Measurements from ENCODE around the gene DIAPH2.

Gene DIAPH2

DNA sequence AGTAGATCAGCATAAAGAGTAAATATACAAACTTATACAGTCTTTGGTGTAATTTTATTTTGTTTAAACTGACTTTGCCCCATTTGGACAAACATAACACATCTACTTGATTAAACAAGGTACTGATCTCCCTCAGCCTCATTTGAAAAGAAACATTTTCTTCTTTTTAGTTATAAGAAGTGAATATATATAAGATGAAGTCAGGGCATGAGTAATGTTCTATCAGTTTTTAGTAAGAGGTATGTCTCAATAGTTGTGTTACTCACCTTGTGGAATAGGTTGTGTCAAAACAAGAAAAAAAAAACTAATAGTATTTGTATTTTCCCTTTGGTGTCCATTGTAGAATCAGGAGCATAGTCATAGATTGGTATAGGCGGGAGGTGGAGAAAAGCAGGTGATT lies 526.4 kb downstream of the DIAPH2 start:
- DNase-seq: no peak

DNA sequence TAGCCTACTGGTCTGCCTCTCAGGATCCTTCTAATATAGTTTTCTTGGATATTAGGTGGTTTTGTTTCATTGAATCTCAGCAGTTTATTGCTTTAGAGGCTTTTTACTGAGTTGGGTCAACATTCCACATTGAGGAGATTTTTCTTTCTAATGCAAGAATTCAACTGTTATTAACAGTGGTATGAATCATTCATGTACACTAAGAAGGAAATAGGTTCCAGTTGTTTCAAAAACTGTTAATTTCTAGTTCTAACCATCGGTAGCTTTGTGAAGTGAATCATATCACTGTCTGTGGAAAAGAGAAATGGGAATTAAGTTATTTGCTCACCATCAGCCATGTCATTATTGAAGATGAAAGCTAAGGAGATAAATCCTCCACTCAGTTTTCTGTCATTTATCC lies 530.5 kb downstream of the DIAPH2 start:
- no peak for DNase-seq

DNA sequence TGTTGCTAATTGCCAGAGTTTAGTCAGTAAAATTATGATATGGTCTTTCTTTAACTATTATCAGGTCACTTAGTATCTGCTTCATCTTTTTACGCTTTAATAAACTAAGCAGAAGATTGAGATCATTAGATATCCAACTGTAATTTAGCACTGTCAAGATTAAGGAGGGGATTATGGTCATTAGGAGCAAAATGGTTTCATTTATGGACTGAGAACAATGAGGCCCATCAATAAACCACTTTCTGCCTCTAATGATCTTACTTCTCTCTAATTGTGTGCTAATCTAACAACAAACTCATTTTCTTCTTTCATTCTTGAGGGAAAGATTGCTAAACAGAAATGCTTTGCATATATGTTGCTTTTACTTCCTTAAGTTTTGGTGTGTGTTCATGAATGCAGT lies 539.5 kb downstream of the DIAPH2 start:
- DNase-seq: no peak

DNA sequence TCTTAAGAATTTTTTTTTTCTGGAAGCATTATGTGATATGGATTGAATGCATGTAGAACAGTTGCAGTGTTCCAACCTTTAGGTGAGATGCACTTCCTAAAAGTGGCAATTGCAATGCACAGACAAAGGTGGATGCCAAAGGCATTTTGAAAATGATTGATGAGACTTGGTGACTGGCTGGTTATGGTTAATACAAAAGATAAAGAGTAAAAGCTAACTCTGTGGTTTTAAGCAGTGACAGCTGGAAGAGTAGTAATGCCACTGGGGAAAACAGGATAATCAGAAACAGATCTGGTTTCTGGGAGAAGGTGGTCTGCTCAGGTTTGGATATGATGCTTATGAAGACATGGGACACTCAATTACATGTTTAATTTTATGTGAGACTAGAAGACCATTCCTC lies 544.7 kb downstream of the DIAPH2 start:
- DNase-seq: no peak

DNA sequence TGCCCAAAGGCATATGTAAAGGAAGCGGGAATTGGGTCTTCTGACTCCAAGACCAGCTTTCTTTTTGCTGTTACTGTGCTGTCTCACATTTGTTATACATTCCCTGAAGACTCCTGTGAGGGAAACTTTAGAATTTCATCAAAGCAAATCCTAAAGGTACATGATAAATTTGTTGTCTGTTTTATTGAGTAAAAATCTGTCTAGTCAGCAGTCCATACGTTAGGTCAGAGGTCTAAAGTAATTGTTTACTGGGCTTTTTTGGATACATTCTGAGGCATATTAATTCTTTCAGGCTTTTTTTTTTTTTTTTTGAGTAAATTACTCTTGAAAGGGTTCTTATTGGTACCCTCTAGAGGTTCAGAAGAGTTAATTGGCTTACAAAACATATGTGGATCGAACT lies 546.3 kb downstream of the DIAPH2 start:
- no peak for DNase-seq

DNA sequence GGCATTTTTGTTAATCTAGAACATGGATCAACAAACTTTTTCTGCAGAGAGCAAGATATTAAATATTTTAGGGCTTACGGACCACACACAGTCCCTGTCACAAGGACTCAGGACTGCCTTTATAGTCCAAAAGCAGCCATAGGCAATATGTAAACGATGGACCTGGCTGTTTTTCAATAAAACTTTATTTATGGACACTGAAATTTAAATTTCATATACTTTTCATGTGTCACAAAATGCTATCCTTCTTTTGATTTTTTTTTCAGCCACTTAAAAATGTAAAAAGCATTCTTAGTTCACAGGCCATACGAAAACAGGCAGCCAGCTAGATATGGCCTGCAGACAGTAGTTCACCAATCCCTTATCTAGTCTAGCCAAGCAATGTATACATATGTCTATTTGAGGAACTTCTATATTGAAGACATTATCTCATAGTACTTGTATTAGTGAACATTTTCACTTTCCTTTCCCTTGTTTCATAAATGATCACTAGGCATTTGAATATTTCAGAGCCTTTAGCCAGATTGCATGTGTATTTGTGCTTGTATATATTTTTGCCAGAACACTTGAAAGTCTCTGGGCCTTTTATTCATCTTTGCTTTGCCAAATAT lies 549.9 kb downstream of the DIAPH2 start:
- no peak for DNase-seq

DNA sequence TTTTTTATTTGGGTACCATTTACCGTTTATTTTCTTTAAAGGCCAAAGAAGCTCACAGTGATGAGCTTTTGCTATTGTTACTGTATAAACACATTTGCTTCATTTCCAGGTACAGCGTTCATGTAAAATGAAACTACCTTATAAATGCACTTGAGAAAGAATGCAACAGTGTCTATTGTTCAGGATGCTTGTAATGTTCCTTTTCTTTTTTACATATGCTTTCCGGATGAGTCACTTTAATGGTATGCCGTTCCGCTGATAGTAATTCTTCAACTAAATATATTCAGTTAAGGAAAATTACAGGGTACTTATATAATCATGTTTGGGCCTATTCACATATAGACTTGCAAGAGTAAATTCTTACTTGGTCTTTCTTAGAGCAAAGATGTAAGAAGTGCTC lies 554.0 kb downstream of the DIAPH2 start:
- DNase-seq: no peak

DNA sequence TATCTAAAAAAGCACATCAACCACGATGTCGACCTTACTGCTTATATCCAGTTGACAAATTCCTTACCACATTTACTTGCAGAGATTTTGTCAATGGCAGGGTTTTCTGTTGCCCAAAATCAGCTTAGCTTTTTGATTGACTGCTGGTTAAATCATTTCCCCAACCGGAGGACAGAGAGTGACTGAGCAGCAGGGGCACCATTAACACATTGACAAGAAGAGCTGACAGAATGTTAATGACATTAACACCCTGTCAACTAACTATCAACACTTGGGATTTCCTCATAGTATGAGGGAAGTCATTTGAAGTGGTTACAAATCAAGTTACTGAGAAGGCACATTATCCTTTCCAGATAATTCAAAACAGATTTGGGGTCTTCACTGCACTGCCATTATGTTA lies 567.5 kb downstream of the DIAPH2 start:
- no peak for DNase-seq

DNA sequence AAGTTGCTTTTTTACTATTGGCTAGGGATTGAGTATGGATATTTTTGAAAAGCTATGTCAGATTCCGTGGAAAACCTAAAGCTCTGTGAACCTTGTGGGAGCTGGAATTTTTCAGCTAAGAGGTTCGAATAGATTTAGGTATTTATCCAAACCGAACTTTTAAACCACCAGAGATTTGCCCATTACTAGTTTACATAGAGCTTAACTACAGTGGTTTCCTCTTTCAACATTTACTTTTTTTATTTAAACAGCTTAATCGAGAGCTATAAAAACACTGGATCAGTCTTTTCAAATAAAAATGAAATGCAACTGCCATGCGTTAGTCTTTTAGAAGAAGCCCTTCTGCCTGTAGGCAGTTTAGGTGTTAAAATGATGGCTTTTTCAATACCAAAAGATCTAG lies 576.0 kb downstream of the DIAPH2 start:
- no peak for DNase-seq

DNA sequence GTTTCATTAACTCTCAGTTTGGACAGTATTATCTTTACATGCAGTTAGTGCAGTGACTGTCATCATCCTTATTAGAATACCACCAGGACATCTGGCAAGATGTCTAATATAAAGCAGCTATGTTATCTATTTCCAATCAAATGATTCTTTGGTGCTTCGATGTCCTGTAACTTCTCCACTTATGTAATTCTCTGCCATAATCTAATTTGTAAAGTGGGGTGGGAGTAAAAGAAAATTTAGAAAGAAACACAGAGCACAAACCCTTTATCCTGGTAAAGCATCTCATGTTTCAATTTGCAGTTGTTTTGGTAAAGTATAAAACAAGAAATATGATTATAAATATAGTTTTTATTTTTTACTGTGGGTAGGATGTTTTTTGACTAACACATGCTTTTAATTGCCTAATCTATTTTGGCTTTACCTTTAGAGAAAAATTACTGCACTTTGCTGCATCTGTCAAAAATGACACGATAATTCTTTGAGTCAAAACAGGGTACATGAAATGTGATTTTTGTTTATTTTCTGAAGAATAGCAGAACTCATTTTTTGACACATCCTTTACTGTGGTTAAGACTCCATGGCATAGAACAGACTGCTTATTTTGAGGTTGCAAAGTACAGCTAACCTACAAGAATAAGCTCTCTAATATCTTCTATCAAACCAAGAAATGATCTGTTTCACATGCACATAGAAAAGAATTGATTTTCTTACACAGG lies 581.9 kb downstream of the DIAPH2 start:
- no peak for DNase-seq

DNA sequence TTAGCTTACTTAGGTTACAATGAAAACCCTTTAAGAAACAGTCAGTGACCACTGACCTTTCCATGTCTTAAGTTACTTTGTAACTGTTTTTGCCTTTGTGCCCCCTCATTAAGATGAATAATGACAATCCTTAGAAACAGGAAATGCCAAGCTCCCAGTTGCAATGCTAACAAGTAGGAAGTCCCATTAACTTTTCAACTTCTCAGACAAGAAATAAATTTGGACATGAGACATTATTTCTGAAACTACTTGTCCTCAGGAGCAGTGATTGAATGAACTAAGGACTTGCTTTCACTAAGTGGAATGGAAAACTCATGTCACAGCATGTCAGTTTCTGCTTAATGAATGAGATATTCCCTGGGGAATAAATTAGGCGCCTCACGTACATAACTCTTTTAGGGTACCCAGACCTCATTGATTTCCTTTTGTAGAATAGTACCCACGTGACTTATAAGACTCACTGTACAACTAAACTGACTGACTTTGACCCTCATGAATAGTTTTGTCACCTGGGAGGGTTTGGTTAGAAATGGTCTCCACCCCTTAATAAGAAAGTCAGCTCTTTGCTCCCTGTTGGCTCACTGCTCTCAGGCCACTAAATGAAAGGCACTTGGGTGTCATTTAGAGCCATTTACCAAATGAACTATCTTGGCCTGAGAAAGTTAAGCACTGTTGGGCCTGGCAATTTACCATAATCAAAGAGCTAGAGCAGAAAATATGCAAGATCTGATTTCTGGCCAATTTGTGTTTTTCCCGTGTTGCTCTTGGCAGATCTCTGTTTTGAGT lies 582.9 kb downstream of the DIAPH2 start:
- DNase-seq: no peak

DNA sequence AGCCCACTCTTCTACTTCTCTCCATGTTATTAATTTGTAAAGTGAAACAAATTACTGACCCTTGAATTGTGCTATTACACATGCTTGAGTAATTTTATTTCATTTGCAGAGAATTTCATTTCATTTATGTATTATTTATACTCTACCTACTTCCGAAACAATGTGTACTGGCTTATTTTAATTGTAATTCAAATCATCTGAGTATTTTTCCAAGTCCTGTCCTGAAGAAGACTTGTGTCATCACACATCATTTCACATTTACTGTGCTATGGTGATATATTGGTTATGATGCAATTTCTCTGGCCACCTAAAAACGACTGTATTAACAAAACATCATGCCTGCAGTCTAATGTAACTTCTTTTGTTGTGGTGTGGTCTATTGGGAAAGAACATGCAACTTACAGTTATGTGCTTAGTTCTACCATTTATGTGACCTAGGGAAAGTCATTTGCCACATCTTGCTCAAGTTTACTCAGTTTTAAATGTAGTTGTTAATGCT lies 583.6 kb downstream of the DIAPH2 start:
- DNase-seq: no peak

DNA sequence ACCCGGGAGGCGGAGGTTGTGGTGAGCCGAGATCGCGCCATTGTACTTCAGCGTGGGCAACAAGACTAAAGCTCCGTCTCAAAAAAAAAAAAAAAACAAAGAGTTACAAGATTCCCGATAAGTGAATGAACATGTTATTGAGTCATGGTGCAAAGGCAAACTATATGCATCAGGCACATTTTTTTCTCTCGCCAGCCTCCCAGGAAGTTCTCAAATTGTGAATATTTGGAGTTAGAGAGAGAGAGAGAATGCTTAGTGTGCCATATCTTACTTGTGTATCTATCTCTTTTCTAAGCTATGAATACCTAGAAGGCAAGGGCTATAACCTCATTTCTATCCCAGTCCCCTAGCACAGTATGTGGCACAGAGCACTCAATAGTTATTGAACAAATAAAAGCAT lies 599.9 kb downstream of the DIAPH2 start:
- no peak for DNase-seq

DNA sequence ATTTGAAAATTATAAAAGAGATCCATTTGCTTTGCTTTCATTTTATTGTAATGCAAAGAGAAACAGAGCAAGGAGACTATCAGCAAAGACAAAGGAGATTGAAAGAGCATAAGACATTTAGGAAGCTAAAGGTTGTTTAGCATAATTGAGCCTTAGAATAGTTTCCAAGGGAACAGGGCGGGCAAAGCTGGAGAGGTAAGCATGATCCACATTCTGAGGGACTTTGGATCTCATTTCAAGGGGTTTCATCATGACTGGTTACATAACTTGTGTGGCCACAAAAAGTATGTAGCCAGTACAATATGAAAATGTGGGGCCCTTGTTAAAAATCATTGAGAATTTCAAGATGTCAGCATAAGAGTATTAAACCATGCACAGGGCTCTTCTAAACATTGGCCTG lies 605.6 kb downstream of the DIAPH2 start:
- no peak for DNase-seq

DNA sequence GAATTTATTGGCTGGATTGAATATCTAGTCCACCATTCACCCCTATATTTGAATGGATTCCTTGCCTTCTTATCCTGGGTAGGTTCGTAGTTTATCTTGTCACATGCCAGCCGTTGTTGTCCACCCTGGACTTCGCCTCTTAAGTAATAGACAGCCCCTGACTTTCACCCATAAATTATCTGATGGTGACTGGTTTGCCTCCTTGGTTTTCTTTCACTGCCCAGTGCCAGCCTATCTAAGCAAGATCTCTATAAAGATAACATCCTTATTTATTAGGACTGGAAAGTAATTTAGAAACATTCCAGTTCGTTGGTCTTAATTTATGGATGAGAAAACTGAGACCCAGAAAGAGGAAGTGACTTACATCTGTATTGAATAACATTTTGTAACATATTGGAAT lies 609.4 kb downstream of the DIAPH2 start:
- DNase-seq: no peak

DNA sequence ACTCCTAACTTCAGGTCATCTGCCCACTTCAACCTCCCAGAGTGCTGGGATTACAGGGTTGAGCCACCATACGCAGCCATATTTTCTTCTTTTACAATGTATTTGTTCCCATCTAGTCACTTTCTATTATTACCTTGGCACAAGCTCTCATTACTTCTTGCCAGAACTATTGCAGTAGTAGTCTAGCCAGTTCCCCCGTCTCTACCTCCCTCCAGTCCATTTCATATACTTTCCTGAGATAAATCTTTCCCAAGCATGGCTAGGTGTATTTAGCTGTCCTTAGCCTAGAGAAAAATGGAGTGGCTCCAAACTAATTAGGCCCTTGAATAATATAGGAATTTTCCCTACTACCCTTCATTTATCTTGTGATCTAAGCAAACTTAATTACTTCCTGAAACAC lies 611.3 kb downstream of the DIAPH2 start:
- no peak for DNase-seq

DNA sequence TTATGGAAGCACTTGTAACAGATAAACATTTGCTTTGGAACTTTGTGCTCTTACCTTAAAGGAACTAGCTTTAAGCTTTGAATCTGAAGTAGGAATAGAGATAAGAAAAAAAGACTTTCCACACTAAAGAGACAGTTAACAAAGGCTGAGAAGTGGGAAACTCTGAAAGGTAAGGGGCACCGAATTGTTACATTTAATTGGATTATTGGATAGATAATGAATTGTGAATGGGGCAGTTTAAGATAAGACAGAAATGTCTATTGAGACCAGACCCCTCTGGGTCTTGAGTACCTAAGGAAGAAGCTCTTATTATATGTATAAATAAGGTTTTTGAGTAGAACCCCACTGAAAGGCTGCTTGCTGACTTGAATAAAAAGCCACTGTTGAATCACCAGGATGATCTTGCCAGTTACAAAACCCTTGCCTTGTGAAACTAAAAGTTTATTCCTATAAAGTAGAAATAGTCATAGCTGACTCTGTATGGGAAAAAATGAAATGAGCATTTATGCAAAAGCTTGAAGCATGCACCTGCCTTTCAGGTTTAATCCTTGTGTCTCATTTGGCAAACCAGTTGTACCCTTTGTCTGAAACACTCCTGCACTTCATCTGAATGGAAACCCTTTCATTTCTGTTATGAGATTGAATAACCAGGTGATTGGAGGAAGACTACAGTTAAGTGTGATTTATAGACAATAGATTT lies 622.3 kb downstream of the DIAPH2 start:
- DNase-seq: no peak

DNA sequence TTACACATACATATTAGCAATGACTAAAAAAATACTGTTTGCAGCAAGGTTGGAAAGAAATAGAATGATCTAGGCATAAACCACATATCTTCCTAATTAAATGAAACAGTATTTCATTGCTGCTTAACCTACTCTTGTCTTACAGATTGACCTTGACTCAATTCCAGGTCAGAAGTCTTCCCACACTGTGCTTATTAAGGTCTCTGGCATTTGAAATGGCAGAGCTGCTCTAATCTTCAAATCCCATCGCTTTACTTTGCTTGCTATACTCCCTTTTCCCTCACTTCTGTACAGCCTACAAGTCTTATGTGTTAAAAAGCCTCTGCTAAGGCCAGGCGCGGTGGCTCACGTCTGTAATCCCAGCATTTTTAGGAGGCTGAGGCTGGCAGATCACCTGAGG lies 623.5 kb downstream of the DIAPH2 start:
- no peak for DNase-seq

DNA sequence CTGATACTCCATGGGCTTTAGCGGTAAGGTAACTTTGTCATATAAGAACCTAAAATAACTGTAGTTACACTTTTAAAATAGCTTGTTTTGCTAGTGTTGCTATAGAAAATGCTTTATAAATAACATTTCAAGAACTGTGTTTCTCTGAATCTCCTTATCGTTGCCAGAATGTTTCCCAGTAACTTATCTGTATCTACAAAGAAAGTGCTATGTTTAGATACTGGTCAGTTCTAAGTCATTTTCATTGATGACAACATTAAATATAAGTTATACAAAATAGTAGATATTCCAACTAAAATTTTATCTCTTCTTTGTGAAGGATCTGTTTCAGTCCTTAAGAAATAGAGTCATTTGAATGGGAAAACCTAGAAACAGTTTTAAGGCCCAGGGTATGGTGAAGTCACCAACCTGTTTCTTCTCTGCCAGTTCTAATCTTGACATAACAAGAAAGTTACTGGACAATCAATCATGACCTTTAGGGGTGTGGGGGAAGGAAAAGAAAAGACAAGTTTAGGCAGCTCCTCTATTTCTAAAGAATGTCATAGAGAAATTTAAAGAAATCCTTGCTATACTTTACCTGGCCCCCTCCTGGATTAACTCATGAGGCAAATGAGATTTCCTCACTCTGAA lies 625.0 kb downstream of the DIAPH2 start:
- no peak for DNase-seq

DNA sequence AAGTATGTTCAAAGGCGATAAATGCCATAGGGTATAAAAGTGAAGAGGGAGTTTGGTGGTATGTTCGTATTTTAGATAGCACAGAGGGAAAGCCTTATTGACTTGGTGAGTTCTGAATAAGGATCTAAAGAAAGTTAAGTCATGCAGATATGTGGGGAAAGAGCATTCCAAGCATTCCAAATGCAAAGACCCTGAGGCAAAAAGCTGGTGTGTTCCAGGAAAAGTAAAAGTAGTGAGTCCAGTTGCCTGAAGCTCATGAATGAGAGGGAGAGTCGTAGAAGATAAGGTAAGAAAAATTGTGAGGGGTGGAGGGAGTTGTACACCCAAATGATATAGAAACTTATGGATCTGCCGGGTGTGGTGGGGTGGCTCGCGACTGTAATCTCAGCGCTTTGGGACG lies 625.7 kb downstream of the DIAPH2 start:
- no peak for DNase-seq

DNA sequence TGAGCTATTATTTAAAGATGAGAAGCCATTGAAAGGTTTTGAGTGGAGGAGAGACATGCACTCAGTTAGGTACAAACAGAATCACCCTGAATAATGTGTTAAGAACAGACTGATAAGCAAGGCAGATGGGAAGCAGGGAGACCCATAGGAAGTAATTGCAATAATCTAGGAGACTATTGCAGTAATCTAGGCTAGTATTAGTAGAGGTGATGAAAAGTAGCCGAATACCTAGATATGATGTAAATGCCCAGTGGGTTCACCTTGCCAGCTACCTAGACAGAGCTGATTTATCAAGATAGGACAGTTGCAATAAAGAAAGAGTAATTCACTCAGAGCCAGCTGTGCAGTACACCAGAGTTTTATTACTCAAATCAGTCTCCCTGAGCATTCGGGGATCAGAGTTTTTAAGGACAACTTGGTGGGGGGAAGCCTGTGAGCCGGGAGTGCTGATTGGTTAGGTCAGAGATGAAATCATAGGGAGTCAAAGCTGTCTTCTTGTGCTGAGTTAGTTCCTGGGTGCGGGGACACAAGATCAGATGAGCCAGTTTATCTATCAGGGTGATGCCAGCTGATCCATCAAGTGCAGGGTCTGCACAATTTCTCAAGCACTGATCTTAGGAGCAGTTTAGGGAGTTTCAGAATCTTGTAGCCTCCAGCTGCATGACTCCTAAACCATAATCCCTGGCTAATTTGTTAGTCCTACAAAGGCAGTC lies 626.6 kb downstream of the DIAPH2 start:
- DNase-seq: no peak

DNA sequence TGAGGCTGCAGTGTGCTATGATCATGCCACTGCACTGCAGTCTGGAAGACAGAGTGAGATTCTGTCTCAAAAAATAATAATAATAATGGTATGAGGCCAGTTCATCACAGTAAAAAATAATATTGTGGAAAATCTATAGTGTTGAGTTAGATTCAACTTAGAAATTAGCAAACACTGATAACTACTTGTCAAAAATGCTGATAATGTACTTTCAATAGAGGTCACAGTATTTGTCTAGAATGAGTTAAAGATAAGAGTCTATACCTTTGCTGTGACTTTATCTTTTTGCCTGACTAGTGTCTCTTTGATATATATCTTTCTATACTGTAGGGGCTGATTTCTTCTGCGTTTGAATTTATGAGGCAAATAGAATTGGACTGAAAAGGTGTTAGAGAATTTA lies 629.7 kb downstream of the DIAPH2 start:
- DNase-seq: no peak

Measured in stimulated activated CD8-positive, alpha-beta memory T cell treated with anti-CD3 and anti-CD28 coated beads, Interleukin-4, amount 100 ng/mL, for 48 hours (primary cell).